NCI-H2227 treated with DMSO at 0.1 percent for 48 hours (cell line): ENCODE measurements around the gene HOOK2.

Source experiments
- DNase-seq: peaks from one replicate; lab custom pipeline; 2025; lab: John Stamatoyannopoulos, UW

HOOK2 gene

GRCh38 chr19:12793290-12794195 is 18.2 kb upstream of the HOOK2 start:
- peak; percentile 81 for DNase-seq

- DNase-seq: no peak
Measured at GRCh38 chr19:12792853-12793289, 17.5 kb upstream of the HOOK2 start.

GRCh38 chr19:12792051-12792852 is 16.9 kb upstream of the HOOK2 start:
- DNase-seq: no peak

- peak; percentile 70 for DNase-seq
Measured at GRCh38 chr19:12791345-12792050, 16.1 kb upstream of the HOOK2 start, which contains the start of gene JUNB. JUNB (plus strand) TSS chr19:12791486; CDS start chr19:12791772, 286 bp downstream.

- DNase-seq: no peak
Measured at GRCh38 chr19:12790628-12791344, 15.4 kb upstream of the HOOK2 start.

GRCh38 chr19:12789904-12790619 is 14.7 kb upstream of the HOOK2 start:
- DNase-seq: peak; percentile 82

- DNase-seq: no peak
Measured at GRCh38 chr19:12789098-12789903, 13.9 kb upstream of the HOOK2 start.

GRCh38 chr19:12788682-12789097 is 13.3 kb upstream of the HOOK2 start:
- peak; percentile 25 for DNase-seq

GRCh38 chr19:12788042-12788681 is 12.8 kb upstream of the HOOK2 start:
- no peak for DNase-seq

GRCh38 chr19:12787458-12787857 is 12.1 kb upstream of the HOOK2 start:
- no peak for DNase-seq

GRCh38 chr19:12786952-12787351 is 11.6 kb upstream of the HOOK2 start:
- no peak for DNase-seq

GRCh38 chr19:12786141-12786870 is 11.0 kb upstream of the HOOK2 start:
- DNase-seq: no peak

- no peak for DNase-seq
Measured at GRCh38 chr19:12785431-12786031, 10.2 kb upstream of the HOOK2 start.

- no peak for DNase-seq
Measured at GRCh38 chr19:12784871-12785430, 9.6 kb upstream of the HOOK2 start.

- DNase-seq: no peak
Measured at GRCh38 chr19:12784394-12784870, 9.1 kb upstream of the HOOK2 start.

- DNase-seq: no peak
Measured at GRCh38 chr19:12783849-12784393, 8.6 kb upstream of the HOOK2 start.

- no peak for DNase-seq
Measured at GRCh38 chr19:12783291-12783848, 8.0 kb upstream of the HOOK2 start.
